ENCODE measurements around the gene BDH1.

GRCh38 chr3:197471221-197472010 is 84.4 kb downstream of the BDH1 start:
- TF ChIP-seq CTCF (IDR thresholded peaks at IDR 0.05) (no peak), POLR2A (IDR thresholded peaks at IDR 0.05) (no peak)

Data from breast epithelium (tissue), 3 donors.